Measurements from ENCODE around the gene ARHGAP24. TPM values are rescaled to one million over a fixed set of nuclear protein-coding genes. Genes with fewer than 3 reads are reported as not detected.

Gene ARHGAP24
- total and polyA plus RNA-seq, 2 of the 13 experiments (the other 11 are each of a cell fraction or from before 2014, with no cell fraction given), result 0.07 to 0.55 TPM

DNA sequence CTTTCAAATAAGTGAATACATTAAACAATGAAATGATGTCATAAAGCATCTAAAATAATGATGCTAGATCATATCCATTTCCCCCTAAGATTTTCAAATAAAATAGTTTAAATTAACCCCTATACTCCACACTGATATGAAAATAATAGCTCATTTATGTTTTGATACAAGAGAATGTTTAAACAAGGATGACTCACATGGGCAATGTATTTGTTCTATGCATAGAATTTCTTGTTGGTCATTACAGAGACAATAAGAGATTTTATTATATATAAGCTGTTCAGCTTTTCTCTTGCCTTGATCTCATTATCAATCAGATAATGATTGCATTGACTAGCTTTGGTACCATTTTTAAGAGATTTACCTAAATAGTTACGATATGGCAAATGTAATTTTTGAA lies 411.7 kb downstream of the ARHGAP24 start:
- no peak overlapping the region for H3K4me3 ChIP-seq (replicated peaks in 1 of 3; ENCODE audit: insufficient read depth in 1 of 3, low read depth in 2 of 3, low read length in 3 of 3)
- intact Hi-C loops (cut with micrococcal nuclease; ENCODE audit: unreplicated experiment), result no loop called here
- no peaks in the 10 kb centered on the region for H3K27me3 ChIP-seq (ENCODE audit: control insufficient read depth in 1 of 2, insufficient read depth in 2 of 2, low read length in 2 of 2)
- no peaks in the 10 kb centered on the region for H3K4me1 ChIP-seq (ENCODE audit: insufficient read depth, low read length)
- H3K79me2 ChIP-seq (ENCODE audit: insufficient read depth, low read length), result no peaks in the 10 kb centered on the region
- no peak overlapping the region for H3K27ac ChIP-seq (ENCODE audit: extremely low read length, insufficient read depth, low read length)
- no peaks in the 10 kb centered on the region for H3K36me3 ChIP-seq (replicated peaks in 1 of 2; ENCODE audit: control insufficient read depth in 1 of 2, insufficient read depth in 2 of 2, low read length in 2 of 2)
- in situ Hi-C loops (cut with HindIII; ENCODE audit: extremely low pct_ligation_motif_present, low pct_unique_long_range_greater_than_20kb), result no loop called here
- no peak overlapping the region for H2AFZ ChIP-seq (ENCODE audit: low read length)
- no peaks in the 10 kb centered on the region for H4K20me1 ChIP-seq (ENCODE audit: insufficient read depth, low read length)
- no peak for DNase-seq (ENCODE audit: low spot score)
- CTCF ChIA-PET (ENCODE audit: low intra/inter-chr PET ratio, low total read pairs), result no interaction called here
- FAIRE-seq, result no peak
- TF ChIP-seq NR2F6 (IDR thresholded peaks at IDR 0.05) (no peak), NR2F6 (CRISPR knock-in tag; IDR thresholded peaks at IDR 0.05) (no peak), DNMT3B (CRISPR knock-in tag; conservative IDR thresholded peaks at IDR 0.05) (no peak), IKZF1 (IDR thresholded peaks at IDR 0.05) (no peak), FOXK1 (CRISPR knock-in tag; IDR thresholded peaks at IDR 0.05; ENCODE audit: borderline replicate concordance, low read depth) (no peak), ELF1 (CRISPR knock-in tag; IDR thresholded peaks at IDR 0.05) (no peak), DPF2 (CRISPR knock-in tag; IDR thresholded peaks at IDR 0.05; ENCODE audit: borderline replicate concordance, low read depth) (no peak), RARG (CRISPR knock-in tag; IDR thresholded peaks at IDR 0.05; ENCODE audit: low read depth) (no peak), ZNF768 (CRISPR knock-in tag; IDR thresholded peaks at IDR 0.05) (no peak), JUND (CRISPR knock-in tag; IDR thresholded peaks at IDR 0.05) (no peak), MBNL3 (CRISPR knock-in tag; conservative IDR thresholded peaks at IDR 0.05) (no peak), SETDB1 (CRISPR knock-in tag; IDR thresholded peaks at IDR 0.05; ENCODE audit: borderline replicate concordance) (no peak), ZNF230 (CRISPR knock-in tag; IDR thresholded peaks at IDR 0.05) (no peak), MATR3 (CRISPR knock-in tag; IDR thresholded peaks at IDR 0.05) (no peak), HDAC6 (IDR thresholded peaks at IDR 0.05; ENCODE audit: low read depth, low read length) (no peak), KDM5B (CRISPR knock-in tag; IDR thresholded peaks at IDR 0.05; ENCODE audit: borderline replicate concordance) (no peak), CHD4 (IDR thresholded peaks at IDR 0.05; ENCODE audit: borderline replicate concordance, low read length) (no peak)
- TF ChIP-seq, protein P1, sequence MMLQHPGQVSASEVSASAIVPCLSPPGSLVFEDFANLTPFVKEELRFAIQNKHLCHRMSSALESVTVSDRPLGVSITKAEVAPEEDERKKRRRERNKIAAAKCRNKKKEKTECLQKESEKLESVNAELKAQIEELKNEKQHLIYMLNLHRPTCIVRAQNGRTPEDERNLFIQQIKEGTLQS (CRISPR knock-in tag; IDR thresholded peaks at IDR 0.05), result no peak
- TF ChIP-seq, protein P2, sequence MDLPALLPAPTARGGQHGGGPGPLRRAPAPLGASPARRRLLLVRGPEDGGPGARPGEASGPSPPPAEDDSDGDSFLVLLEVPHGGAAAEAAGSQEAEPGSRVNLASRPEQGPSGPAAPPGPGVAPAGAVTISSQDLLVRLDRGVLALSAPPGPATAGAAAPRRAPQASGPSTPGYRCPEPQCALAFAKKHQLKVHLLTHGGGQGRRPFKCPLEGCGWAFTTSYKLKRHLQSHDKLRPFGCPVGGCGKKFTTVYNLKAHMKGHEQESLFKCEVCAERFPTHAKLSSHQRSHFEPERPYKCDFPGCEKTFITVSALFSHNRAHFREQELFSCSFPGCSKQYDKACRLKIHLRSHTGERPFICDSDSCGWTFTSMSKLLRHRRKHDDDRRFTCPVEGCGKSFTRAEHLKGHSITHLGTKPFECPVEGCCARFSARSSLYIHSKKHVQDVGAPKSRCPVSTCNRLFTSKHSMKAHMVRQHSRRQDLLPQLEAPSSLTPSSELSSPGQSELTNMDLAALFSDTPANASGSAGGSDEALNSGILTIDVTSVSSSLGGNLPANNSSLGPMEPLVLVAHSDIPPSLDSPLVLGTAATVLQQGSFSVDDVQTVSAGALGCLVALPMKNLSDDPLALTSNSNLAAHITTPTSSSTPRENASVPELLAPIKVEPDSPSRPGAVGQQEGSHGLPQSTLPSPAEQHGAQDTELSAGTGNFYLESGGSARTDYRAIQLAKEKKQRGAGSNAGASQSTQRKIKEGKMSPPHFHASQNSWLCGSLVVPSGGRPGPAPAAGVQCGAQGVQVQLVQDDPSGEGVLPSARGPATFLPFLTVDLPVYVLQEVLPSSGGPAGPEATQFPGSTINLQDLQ (CRISPR knock-in tag; IDR thresholded peaks at IDR 0.05), result no peak
- TF ChIP-seq, protein P3, sequence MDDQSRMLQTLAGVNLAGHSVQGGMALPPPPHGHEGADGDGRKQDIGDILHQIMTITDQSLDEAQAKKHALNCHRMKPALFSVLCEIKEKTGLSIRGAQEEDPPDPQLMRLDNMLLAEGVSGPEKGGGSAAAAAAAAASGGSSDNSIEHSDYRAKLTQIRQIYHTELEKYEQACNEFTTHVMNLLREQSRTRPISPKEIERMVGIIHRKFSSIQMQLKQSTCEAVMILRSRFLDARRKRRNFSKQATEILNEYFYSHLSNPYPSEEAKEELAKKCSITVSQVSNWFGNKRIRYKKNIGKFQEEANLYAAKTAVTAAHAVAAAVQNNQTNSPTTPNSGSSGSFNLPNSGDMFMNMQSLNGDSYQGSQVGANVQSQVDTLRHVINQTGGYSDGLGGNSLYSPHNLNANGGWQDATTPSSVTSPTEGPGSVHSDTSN (CRISPR knock-in tag; IDR thresholded peaks at IDR 0.05; ENCODE audit: borderline replicate concordance), result no peak
- TF ChIP-seq, protein P4, sequence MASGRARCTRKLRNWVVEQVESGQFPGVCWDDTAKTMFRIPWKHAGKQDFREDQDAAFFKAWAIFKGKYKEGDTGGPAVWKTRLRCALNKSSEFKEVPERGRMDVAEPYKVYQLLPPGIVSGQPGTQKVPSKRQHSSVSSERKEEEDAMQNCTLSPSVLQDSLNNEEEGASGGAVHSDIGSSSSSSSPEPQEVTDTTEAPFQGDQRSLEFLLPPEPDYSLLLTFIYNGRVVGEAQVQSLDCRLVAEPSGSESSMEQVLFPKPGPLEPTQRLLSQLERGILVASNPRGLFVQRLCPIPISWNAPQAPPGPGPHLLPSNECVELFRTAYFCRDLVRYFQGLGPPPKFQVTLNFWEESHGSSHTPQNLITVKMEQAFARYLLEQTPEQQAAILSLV (CRISPR knock-in tag; IDR thresholded peaks at IDR 0.05; ENCODE audit: borderline replicate concordance), result no peak
- no peaks in the 10 kb centered on the region for H3K9me3 ChIP-seq (ENCODE audit: low read length)
- WGBS (ENCODE audit: low lambda C conversion rate), result 2% methylated on average over 1 of the region's 1 CpG
- POLR2A ChIA-PET, result no interaction called here
- no peak overlapping the region for H3K9ac ChIP-seq (ENCODE audit: insufficient read depth, low read depth, low read length)
- no peak for ATAC-seq
- no peak overlapping the region for H3K4me2 ChIP-seq (ENCODE audit: low read depth, low read length)
- no TSS peak for BruUV-seq (replicated peaks)

Data from HepG2 (cell line).